ENCODE measurements around the gene CD274.

The CD274 gene

GRCh38 chr9:5516453-5517220 is 66.3 kb downstream of the CD274 start:
- TF ChIP-seq CTCF (IDR thresholded peaks at IDR 0.05; ENCODE audit: low read depth, low read length), result no peak
- no peak overlapping the region for H3K4me3 ChIP-seq (ENCODE audit: low read depth, low read length)

GRCh38 chr9:5518171-5518936 is 68.0 kb downstream of the CD274 start:
- H3K4me3 ChIP-seq (ENCODE audit: low read depth, low read length), result no peak overlapping the region
- TF ChIP-seq CTCF (IDR thresholded peaks at IDR 0.05; ENCODE audit: low read depth, low read length), result no peak

DNA sequence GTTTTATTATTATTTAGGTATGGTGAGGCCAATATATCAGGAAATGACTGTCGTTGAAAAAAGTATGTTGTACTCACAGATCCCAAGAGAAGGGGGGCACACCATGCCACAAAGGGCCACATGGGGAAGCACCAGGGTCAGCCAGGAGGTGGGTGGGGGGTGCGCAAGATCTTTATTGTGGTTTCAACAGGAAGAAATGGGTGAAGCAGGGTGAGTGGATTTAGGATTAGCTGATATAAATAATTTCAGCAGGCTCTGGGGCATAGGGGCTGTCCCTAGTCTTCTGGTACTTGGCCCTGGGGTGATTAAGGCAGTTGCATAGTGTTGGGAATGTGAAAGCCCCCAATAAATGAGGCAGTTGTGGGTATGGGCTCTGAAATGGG is 68.6 kb downstream of the CD274 start:
- H3K4me3 ChIP-seq (ENCODE audit: low read depth, low read length), result no peak overlapping the region
- no peak for TF ChIP-seq CTCF (IDR thresholded peaks at IDR 0.05; ENCODE audit: low read depth, low read length)

Data from WI38 (cell line).